ENCODE results near the gene GAD1.
A peak's percentile ranks its signal among the peaks of the same experiment; 100 is the strongest.

GAD1 gene

GRCh38 chr2:170846314-170846713 lies 29.6 kb downstream of the GAD1 start:
- no peak for DNase-seq

GRCh38 chr2:170847716-170848115 lies 31.0 kb downstream of the GAD1 start:
- DNase-seq, result no peak

GRCh38 chr2:170848587-170848986 lies 31.9 kb downstream of the GAD1 start:
- DNase-seq, result peak; percentile 66

DNA sequence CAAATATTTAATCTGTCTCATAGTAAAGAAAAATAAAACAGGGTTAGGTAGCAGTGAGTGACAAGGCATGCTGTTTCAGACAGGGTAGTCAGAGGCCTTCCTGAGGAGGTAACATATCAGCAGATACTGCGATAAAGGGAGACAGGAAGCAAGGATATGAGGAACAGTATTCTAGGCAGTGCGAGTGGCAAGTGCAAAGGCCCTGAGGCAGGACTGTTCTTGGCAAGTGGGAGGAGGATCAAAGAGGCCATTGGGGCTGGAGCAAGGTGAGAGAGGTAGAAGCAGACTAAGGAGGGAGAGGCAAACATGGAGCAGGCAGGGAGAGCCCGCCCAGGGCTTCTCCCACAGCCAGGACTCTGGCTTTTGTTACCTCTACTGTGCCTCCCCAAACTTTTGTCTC lies 33.6 kb downstream of the GAD1 start:
- no peak for DNase-seq

GRCh38 chr2:170851635-170852034 lies 34.9 kb downstream of the GAD1 start:
- no peak for DNase-seq

DNA sequence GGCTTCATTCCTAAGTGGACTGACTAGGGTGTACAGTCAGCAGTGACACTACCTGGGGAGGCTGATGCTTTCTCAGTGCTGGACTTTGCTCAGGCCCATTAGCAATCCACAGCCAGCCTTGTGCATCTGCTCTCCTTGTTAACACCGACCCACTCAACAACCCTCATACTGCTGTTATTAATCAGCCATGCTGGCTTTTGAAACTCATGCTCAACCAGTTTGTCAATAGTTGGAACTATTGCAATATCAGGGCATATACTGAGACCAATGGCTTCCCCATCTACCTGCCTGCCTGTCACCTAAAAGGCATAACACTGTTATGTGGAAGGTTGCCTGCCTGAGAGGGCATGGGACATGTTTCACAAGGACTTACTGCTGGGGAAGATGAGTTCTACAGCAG lies 39.4 kb downstream of the GAD1 start:
- DNase-seq, result no peak

DNA sequence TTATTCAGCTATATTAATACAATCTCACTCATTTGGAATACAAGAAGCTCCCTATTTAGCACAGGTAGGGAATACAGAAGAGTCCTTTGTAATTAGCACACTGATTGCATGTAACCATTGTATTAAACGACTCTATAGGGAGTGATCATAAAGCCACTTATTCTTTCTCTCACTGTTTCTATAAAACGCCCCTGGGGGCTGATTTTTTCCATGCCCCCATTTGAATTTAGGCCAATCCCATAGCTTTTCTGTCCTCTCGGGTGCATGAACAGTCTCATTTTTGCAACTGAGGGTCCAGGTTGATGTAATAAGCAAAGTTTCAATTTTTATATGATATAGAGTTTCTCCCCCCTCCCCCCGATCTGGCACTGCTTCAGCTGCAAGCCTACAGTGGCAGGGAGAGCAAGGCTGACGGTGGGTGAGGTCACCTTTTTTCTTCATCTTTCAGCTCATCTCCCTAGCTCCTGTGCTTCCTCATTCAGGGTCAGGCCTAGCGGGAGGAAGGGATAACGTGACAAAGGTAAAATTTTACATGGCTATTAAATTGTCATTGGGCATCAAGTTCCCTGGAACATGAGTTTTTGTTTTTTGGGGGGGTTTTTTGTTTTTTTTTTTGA lies 45.7 kb downstream of the GAD1 start:
- no peak for DNase-seq

- no peak for DNase-seq
Measured at GRCh38 chr2:170863087-170863486, 46.4 kb downstream of the GAD1 start.

DNA sequence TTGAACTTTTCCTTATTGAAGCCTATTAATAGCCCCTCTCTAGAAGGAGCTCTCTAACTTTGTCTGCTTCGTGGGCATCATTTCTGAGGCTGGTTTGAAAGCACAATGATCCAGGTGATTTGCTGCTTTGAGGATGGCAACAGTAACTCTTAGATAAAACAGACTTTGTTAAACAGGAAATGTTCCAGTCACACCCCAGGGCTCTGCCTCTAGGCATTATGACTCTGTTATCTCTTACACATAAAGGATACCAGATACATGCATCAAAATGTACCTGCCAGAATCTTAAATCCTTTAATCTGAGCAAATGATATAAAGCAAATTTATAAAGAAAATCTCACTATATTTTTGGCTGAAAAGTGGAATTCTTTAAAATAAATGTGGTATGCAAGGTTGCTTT lies 52.3 kb downstream of the GAD1 start:
- DNase-seq, result peak; percentile 51

GRCh38 chr2:170869461-170869860 lies 52.8 kb downstream of the GAD1 start:
- DNase-seq, result peak; percentile 30

GRCh38 chr2:170873035-170873692 lies 56.5 kb downstream of the GAD1 start:
- peak; percentile 62 for DNase-seq

- peak; percentile 23 for DNase-seq
Measured at GRCh38 chr2:170878066-170878465, 61.4 kb downstream of the GAD1 start.

GRCh38 chr2:170878505-170878904 lies 61.8 kb downstream of the GAD1 start:
- no peak for DNase-seq

GRCh38 chr2:170881840-170882239 lies 65.2 kb downstream of the GAD1 start:
- DNase-seq, result no peak

- no peak for DNase-seq
Measured at GRCh38 chr2:170882758-170883157, 66.1 kb downstream of the GAD1 start.

DNA sequence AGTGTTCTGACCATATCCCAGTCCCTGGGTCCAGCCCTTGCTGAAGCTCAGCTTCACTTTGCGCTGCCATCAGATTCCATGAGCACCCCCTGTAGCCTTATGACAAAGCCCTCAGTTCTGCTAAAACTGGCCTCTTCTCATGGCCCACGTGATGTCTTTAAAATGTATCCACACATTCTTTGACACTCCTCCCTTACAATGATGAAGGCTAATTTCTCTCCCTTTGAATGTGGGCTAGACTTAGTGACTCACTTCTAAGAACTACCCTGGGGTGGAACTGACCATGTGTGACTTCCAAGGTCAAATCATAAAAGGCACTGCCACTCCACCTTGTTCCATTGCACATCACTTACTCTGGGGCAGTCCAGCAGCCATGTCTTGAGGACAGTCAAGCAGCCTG lies 67.0 kb downstream of the GAD1 start:
- no peak for DNase-seq

GRCh38 chr2:170885130-170885791 lies 68.6 kb downstream of the GAD1 start:
- peak; percentile 58 for DNase-seq

GRCh38 chr2:170886386-170886785 lies 69.7 kb downstream of the GAD1 start:
- DNase-seq, result peak; percentile 95

DNA sequence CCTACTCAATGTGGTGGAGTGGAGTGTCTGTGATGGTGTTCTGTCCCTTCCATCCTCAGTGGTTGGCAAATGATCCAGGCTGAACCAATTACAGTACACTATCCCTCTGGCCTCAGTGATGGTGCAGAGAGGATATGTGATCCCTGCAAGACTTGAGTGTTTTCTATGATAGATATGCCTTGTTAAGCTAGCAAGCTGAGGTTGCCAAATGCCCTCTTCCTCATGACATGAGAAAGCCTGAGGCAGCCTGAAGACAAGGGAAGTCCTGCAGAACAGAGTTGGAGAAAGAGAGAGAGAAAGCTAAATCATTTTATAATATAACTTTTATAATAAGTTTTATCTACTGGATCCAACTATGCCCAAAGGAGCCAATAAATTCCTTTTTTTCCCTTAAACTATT lies 70.8 kb downstream of the GAD1 start:
- DNase-seq, result no peak

DNA sequence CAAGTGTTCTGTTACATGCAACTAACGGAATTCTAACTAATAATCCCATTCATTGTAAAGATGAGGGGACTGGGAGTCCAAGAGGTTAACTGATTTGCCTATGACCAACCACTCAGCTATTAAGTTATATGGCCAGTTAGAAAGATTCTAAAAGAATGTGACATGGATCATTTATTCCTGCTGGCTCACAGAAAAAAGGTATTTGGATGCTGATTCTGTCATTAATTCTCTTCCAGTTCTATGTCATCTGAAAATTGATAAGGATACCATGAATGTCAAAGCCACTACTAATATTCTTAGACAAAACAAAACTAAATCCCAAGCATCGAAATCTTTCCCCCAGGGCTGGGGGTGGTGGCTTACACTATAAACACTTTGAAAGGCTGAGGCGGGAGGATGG lies 71.2 kb downstream of the GAD1 start:
- no peak for DNase-seq

DNA sequence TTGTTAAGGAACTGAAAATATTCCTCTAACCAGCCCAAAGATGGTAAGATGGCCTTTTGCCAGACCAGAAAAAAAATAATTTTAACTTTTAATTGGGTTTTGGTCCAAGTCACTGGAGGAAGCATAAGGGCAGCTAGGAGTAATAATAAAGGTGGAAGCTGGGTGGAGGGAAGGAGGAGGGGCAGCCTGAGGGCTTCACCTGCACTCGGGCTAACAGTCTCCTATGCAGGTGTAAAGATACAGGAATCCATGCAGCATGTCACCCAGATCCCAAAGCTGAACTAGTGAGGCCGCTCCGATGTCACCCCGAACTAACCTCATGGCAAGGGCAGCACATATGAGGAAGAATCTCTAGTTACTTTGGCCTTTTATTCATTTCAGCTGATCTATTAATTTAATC lies 75.2 kb downstream of the GAD1 start:
- DNase-seq, result no peak

DNA sequence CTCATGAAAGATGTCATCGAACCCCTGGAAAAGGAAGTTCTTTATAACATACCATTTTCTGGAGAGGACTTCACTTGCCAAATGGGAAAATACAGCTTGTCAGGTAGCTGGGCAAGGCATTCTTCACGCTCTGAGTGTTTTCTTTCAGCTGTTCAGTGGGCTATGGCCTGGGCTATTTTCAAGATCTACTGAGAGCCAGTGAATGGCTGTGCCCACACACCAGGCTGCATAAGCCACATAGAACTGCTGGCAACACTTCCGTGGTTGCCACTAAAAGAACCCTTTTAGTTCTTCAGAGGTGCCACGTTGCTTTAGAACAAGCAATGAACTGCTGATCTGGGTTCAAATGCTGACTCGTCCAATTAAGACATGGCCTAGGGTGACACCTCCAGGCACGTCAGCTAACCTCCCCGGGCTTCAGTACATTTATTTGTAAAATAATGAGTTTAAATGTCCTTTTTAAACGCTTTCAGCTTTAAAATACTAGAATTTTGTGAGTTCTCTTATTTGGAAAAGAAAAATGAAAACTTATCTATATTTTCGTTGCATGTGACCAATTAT lies 75.8 kb downstream of the GAD1 start:
- no peak for DNase-seq

- DNase-seq, result no peak
Measured at GRCh38 chr2:170895023-170895757, 78.5 kb downstream of the GAD1 start.
